CD4-positive, alpha-beta T cell treated with Interleukin-4 for 4 hours (primary cell): ENCODE results near the gene TIMM10.

Experiments used
- DNase-seq: peaks from one replicate; pipeline ENCODE4 v3.0.0-alpha.2; 2020

The TIMM10 gene

GRCh38 chr11:57482782-57483561, 47.6 kb downstream of the TIMM10 start:
- no peak for DNase-seq

- no peak for DNase-seq
These were observed 48.4 kb downstream of the TIMM10 start for GRCh38 chr11:57481915-57482781.

- no peak for DNase-seq
These were observed 49.2 kb downstream of the TIMM10 start for GRCh38 chr11:57481315-57481714.

GRCh38 chr11:57480409-57481137, 50.0 kb downstream of the TIMM10 start:
- DNase-seq: peak; percentile 51

- DNase-seq: no peak
These were observed 50.6 kb downstream of the TIMM10 start for GRCh38 chr11:57479911-57480310.

GRCh38 chr11:57479021-57479663, 51.4 kb downstream of the TIMM10 start:
- DNase-seq: no peak
